HG03097 (cell line): ENCODE results near the gene PCDHGA12.
"Not testable (repeated sequence)": the region's sequence is repeated elsewhere in the genome, so short reads cannot be mapped to it uniquely, and the experiment has no call there.

Experiments used
- ATAC-seq: cut with Tn5 transposase; IDR thresholded peaks from one replicate; pipeline ENCODE4 v1.9.1; 2021; ENCODE audit not compliant: unreplicated experiment, low FRiP score

The PCDHGA12 gene

DNA sequence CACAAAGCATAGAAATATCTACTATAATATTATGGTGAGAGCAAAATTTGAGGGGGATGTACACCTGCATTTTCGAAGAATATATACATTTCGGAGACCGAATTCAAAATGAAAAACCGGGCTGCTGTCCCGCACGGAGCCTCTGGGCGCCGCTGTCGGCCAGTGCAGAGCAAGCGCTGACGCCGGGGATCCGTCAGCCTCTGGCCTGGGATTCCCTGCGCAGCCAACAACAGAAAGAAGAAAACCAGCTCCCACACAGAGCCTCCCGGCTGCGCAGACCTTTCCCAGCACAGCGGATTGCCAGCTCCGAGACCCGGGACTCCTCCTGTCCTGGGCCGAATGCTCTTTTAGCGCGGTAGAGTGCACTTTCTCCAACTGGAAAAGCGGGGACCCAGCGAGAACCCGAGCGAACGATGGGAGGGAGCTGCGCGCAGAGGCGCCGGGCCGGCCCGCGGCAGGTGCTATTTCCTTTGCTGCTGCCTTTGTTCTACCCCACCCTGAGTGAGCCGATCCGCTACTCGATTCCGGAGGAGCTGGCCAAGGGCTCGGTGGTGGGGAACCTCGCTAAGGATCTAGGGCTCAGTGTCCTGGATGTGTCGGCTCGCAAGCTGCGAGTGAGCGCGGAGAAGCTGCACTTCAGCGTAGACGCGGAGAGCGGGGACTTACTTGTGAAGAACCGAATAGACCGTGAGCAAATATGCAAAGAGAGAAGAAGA lies 22.4 kb upstream of the PCDHGA12 start, which contains the start of gene PCDHGB6:
Gene PCDHGB6 (plus strand): TSS at position 232 of the 716 bp plus-strand sequence. CDS start 182 bp downstream, at position 414.
- not testable (repeated sequence) for ATAC-seq

DNA sequence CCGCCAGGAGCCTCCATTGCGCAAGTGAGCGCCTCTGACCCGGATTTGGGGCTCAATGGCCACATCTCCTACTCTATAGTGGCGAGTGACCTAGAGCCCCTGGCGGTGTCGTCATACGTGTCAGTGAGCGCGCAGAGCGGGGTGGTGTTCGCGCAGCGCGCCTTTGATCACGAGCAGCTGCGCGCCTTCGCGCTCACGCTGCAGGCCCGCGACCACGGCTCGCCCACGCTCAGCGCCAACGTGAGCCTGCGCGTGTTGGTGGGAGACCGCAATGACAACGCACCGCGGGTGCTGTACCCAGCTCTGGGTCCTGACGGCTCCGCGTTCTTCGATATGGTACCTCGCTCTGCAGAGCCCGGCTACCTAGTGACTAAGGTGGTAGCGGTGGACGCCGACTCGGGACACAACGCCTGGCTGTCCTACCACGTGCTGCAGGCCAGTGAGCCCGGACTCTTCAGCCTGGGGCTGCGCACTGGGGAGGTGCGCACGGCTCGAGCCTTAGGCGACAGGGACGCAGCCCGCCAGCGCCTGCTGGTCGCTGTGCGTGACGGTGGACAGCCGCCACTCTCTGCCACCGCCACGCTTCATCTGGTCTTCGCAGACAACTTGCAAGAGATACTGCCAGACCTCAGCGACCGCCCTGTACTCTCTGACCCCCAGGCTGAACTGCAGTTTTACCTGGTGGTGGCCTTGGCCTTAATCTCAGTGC lies 20.6 kb upstream of the PCDHGA12 start:
- no peak for ATAC-seq

DNA sequence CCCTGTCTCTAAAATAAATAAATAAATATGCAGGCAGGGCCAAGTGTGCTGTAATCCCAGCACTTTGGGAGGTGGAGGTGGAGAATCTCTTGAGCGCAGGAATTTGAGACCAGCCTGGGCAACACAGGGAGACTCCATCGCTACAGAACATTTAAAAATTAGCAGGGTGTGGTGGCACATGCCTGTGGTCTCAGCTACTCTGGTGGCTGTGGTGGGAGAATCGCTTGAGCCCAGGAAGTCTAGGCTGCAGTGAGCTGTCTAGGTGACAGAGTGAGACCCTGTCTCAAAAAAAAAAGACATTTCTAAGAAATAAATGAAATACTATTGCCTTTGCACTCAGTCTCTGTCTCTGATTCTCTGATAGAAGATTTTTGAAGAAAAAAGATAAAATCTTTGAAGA lies 18.7 kb upstream of the PCDHGA12 start:
- no peak for ATAC-seq

DNA sequence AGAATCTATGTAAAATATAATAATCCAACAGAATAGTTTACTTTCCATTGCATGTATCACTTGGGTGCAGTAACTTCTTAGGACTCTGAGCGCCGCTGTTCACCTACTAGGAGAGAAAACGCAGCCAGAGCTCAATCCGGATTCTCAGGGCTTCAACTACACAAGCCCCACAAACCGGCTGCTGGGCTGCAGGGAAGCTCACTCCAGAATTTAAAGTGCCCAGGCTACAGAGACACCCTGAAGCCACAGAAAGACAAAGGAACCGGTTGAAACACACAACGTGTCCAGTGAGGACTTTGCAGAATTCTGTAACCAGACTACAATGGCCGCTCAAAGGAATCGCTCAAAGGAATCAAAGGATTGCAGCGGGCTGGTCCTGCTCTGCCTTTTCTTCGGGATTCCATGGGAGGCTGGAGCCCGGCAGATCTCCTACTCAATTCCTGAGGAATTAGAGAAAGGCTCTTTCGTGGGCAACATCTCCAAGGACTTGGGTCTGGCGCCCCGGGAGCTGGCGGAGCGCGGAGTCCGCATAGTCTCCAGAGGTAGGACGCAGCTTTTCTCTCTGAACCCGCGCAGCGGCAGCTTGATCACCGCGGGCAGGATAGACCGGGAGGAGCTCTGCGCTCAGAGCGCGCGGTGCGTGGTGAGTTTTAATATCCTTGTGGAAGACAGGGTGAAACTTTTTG lies 17.3 kb upstream of the PCDHGA12 start, which contains the start of gene PCDHGA10:
Gene PCDHGA10 (plus strand): TSS at position 134 of the 686 bp plus-strand sequence. CDS start 189 bp downstream, at position 323.
- no peak for ATAC-seq

DNA sequence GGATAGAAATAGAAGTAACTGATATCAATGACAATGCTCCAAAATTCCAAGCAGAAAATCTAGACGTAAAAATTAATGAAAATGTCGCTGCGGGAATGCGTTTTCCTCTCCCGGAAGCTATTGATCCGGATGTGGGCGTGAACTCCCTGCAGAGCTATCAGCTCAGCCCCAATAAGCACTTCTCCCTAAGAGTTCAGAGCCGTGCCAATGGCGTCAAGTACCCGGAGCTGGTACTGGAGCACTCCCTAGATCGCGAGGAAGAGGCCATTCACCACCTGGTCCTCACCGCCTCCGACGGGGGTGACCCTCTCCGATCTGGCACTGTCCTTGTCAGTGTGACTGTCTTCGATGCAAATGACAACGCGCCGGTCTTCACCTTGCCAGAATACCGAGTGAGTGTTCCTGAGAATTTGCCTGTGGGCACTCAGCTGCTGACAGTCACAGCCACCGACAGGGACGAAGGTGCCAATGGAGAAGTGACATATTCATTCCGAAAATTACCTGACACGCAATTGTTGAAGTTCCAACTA lies 16.7 kb upstream of the PCDHGA12 start:
- no peak for ATAC-seq

DNA sequence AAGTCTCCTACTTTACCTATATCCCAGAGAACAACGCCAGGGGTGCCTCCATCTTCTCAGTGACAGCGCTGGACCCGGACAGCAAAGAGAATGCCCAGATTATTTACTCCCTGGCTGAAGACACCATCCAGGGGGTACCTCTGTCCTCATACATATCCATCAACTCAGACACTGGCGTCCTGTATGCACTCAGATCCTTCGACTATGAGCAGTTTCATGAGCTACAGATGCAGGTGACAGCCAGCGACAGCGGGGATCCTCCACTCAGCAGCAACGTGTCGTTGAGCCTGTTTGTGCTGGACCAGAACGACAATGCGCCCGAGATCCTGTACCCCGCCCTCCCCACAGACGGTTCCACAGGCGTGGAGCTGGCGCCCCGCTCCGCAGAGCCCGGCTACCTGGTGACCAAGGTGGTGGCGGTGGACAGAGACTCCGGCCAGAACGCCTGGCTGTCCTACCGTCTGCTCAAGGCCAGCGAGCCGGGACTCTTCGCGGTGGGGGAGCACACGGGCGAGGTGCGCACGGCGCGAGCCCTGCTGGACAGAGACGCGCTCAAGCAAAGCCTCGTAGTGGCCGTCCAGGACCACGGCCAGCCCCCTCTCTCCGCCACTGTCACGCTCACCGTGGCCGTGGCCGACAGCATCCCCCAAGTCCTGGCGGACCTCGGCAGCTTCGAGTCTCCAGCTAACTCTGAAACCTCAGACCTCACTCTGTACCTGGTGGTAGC lies 15.6 kb upstream of the PCDHGA12 start:
- ATAC-seq: not testable (repeated sequence)

DNA sequence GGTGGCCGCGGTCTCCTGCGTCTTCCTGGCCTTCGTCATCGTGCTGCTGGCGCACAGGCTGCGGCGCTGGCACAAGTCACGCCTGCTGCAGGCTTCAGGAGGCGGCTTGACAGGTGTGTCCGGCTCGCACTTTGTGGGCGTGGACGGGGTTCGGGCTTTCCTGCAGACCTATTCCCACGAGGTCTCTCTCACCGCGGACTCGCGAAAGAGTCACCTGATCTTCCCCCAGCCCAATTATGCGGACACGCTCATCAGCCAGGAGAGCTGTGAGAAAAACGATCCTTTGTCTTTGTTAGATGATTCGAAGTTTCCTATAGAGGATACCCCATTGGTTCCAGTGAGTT lies 15.1 kb upstream of the PCDHGA12 start:
- ATAC-seq: not testable (repeated sequence)

DNA sequence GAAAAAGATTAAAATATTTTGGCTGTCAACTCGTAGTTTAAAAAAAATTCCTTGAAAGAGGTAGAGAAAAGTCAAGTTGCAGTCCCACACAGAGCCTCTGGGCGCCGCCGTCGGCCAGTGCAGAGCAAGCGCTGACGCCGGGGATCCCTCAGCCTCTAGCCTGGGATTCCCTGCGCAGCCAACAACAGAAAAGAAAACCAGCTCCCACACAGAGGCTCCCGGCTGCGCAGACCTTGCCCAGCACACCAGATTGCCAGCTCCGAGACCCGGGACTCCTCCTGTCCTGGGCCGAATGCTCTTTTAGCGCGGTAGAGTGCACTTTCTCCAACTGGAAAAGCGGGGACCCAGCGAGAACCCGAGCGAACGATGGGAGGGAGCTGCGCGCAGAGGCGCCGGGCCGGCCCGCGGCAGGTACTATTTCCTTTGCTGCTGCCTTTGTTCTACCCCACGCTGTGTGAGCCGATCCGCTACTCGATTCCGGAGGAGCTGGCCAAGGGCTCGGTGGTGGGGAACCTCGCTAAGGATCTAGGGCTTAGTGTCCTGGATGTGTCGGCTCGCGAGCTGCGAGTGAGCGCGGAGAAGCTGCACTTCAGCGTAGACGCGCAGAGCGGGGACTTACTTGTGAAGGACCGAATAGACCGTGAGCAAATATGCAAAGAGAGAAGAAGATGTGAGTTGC lies 12.7 kb upstream of the PCDHGA12 start, which contains the start of gene PCDHGB7:
Gene PCDHGB7 (plus strand): TSS at position 184 of the 679 bp plus-strand sequence. CDS start 183 bp downstream, at position 367.
- peak; percentile 70 for ATAC-seq

DNA sequence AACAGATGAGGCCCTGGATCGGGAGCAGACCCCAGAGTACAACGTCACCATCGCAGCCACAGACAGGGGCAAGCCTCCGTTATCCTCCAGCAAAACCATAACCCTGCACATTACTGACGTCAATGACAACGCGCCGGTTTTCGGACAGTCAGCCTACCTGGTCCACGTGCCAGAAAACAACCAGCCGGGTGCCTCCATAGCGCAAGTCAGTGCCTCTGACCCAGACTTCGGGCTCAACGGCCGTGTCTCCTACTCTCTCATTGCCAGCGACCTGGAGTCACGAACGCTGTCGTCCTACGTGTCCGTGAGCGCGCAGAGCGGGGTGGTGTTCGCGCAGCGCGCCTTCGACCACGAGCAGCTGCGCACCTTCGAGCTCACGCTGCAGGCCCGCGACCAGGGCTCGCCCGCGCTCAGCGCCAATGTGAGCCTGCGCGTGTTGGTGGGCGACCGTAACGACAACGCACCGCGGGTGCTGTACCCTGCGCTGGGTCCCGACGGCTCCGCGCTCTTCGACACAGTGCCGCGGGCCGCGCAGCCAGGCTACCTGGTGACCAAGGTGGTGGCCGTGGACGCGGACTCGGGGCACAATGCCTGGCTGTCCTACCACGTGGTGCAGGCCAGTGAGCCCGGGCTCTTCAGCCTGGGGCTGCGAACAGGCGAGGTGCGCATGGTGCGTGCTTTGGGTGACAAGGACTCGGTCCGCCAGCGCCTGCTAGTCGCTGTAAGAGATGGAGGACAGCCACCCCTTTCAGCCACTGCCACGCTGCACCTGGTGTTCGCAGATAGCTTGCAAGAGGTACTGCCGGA lies 11.0 kb upstream of the PCDHGA12 start:
- no peak for ATAC-seq

DNA sequence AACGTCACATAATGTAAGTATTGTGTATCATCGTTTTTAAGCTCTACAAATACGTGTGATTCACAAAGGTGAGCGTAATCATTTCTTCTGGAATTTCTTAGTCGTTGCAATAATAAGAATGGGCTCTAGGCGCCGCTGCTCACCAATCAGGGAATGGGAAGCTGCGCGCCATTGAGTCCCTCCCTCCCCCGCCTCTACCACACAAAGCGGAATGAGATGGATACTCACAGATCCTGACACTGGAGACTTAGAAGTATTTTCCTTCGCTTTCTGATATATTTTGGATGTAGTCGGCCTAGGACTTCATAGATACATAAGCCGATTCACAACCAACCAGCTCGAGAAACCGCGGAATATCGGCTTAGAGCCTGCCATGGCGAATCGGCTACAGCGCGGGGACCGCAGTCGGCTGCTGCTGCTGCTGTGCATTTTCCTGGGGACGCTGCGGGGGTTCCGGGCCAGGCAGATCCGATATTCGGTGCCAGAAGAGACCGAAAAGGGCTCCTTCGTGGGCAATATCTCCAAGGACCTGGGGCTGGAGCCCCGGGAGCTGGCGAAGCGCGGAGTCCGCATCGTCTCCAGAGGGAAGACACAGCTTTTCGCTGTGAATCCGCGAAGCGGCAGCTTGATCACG lies 9.3 kb upstream of the PCDHGA12 start, which contains the start of gene PCDHGA11:
Gene PCDHGA11 (plus strand): TSS at position 197 of the 634 bp plus-strand sequence. CDS start 177 bp downstream, at position 374.
- ATAC-seq: no peak

DNA sequence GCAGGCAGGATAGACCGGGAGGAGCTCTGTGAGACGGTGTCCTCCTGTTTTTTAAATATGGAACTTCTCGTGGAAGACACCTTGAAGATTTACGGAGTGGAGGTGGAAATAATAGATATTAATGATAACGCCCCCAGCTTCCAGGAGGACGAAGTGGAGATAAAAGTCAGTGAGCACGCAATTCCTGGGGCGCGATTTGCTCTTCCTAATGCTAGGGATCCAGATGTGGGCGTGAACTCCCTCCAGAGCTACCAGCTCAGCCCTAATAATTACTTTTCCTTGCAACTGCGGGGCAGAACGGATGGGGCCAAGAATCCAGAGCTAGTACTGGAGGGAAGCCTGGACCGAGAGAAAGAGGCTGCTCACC lies 8.8 kb upstream of the PCDHGA12 start:
- no peak for ATAC-seq

DNA sequence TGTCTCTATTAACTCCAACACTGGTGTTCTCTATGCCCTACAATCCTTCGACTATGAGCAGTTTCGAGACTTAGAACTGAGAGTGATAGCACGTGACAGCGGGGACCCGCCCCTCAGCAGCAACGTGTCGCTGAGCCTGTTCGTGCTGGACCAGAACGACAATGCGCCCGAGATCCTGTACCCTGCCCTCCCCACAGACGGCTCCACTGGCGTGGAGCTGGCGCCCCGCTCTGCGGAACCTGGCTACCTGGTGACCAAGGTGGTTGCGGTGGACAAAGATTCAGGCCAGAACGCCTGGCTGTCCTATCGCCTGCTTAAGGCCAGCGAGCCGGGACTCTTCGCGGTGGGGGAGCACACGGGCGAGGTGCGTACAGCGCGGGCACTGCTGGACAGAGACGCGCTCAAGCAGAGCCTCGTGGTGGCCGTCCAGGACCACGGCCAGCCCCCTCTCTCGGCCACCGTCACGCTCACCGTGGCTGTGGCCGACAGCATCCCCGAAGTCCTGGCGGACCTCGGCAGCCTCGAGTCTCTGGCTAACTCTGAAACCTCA lies 7.5 kb upstream of the PCDHGA12 start:
- no peak for ATAC-seq

DNA sequence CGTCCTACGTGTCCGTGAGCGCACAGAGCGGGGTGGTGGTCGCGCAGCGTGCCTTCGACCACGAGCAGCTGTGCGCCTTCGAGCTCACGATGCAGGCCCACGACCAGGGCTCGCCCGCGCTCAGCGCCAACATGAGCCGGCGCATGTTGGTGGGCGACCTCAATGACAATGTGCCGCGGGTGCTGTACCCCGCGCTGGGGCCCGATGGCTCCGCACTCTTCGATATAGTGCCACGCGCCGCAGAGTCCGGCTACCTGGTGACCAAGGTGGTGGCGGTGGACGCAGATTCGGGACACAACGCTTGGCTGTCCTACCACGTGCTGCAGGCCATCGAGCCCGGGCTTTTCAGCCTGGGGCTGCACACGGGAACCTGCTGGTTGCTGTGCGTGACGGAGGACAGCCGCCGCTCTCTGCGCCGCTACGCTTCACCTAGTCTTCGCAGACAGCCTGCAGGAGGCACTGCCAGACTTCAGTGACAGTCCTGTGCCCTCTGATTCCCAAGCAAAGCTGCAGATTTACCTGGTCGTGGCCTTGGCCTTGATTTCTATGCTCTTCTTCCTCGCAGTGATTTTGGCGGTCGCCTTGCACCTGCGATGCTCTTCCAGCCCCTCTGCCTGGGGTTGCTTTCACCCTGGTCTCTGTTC lies 2.4 kb upstream of the PCDHGA12 start:
- ATAC-seq: no peak

DNA sequence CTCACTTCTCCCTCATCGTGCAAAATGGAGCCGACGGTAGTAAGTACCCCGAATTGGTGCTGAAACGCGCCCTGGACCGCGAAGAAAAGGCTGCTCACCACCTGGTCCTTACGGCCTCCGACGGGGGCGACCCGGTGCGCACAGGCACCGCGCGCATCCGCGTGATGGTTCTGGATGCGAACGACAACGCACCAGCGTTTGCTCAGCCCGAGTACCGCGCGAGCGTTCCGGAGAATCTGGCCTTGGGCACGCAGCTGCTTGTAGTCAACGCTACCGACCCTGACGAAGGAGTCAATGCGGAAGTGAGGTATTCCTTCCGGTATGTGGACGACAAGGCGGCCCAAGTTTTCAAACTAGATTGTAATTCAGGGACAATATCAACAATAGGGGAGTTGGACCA lies 979 bp downstream of the PCDHGA12 start:
- no peak for ATAC-seq

DNA sequence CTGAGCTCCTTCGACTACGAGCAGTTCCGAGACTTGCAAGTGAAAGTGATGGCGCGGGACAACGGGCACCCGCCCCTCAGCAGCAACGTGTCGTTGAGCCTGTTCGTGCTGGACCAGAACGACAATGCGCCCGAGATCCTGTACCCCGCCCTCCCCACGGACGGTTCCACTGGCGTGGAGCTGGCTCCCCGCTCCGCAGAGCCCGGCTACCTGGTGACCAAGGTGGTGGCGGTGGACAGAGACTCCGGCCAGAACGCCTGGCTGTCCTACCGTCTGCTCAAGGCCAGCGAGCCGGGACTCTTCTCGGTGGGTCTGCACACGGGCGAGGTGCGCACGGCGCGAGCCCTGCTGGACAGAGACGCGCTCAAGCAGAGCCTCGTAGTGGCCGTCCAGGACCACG lies 2.0 kb downstream of the PCDHGA12 start:
- ATAC-seq: not testable (repeated sequence)

DNA sequence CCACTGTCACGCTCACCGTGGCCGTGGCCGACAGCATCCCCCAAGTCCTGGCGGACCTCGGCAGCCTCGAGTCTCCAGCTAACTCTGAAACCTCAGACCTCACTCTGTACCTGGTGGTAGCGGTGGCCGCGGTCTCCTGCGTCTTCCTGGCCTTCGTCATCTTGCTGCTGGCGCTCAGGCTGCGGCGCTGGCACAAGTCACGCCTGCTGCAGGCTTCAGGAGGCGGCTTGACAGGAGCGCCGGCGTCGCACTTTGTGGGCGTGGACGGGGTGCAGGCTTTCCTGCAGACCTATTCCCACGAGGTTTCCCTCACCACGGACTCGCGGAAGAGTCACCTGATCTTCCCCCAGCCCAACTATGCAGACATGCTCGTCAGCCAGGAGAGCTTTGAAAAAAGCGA lies 2.4 kb downstream of the PCDHGA12 start:
- ATAC-seq: not testable (repeated sequence)

DNA sequence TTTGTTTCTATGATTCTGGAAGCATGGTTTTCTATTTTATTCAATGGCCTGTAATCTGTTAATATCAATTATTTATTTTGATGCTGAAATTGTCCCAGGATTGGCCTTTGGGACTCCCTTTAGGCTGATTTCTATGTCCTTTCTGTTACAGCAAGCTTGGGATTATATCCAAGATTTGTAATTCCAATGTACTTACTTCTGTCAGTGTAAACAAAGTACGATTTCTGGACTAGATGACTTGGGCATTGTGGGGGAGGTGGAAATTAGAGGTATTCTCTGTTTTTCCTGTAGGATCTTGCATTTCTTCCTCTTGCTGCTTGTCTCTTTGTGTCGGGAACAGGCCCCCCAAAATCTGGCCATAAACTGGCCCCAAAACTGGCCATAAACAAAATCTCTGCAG lies 3.7 kb downstream of the PCDHGA12 start:
- no peak for ATAC-seq

DNA sequence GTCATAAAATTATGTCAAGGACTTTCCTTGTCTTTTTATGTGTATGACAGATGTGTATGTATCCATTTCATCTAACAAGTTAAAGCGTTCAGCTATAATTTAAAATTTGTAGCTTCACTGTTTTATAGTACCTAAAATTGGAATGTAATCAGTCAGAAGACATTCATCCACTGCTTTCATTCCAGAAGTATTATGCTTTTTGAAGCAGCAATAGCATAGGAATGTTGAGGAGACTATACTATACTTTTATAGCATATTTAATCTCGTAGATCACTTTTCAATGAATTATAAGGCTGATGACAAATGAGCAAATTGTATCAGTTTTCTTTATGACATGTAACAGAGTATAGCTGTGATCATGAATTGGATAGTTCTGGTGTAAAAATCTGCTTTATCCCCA lies 6.9 kb downstream of the PCDHGA12 start:
- no peak for ATAC-seq
